ENCODE measurements around the gene DTHD1. TPM values are rescaled to one million over a fixed set of nuclear protein-coding genes. Genes with fewer than 3 reads are reported as not detected.

Gene DTHD1
- total and polyA plus RNA-seq, 10 of the 15 experiments (the other 5 are each of a cell fraction or from before 2014, with no cell fraction given), result 0.05 to 2.8 (median 1.4) TPM

- peaks cover under 1% of the 10 kb centered on the region for H3K79me2 ChIP-seq (ENCODE audit: control insufficient read depth, insufficient read depth, low read length)
- H3K4me1 ChIP-seq (ENCODE audit: control insufficient read depth, insufficient read depth, low read length), result no peaks in the 10 kb centered on the region; the same call in 1 of the 2 replicates
- no peaks in the 10 kb centered on the region for H4K20me1 ChIP-seq (ENCODE audit: control insufficient read depth, insufficient read depth)
- no peak overlapping the region for H3K9ac ChIP-seq (ENCODE audit: control insufficient read depth, insufficient read depth, low read length)
- no peak overlapping the region for H2AFZ ChIP-seq (ENCODE audit: control insufficient read depth, low read depth, low read length)
- TF ChIP-seq JUNB (IDR thresholded peaks at IDR 0.05) (peak; percentile 75), RUNX3 (IDR thresholded peaks at IDR 0.05; ENCODE audit: low read length) (no peak), NFIC (IDR thresholded peaks at IDR 0.05; ENCODE audit: low read depth, low read length) (0 out of 2 replicates have a peak, but pooled peaks have one; percentile 22)
- H3K4me2 ChIP-seq (ENCODE audit: control insufficient read depth, insufficient read depth), result no peak overlapping the region
- SMC1A ChIA-PET (ENCODE audit: uncharacterized antibody, unreplicated experiment), result interaction anchor here (0.6 to 8.0 kb wide), 8 partner anchors 8 to 202 kb away, joined by 3 to 71 read pairs (median 3); no protein-coding TSS in a partner anchor
- in situ Hi-C loops (cut with MboI) (no loop called here), intact Hi-C loops (cut with micrococcal nuclease; ENCODE audit: unreplicated experiment) (no loop called here)
- H3K9me3 ChIP-seq (replicated peaks; ENCODE audit: control insufficient read depth, insufficient read depth, low read length), result no peaks in the 10 kb centered on the region; the same call in 2 of the 3 replicates
- WGBS (ENCODE audit: insufficient coverage, insufficient replicate concordance, low lambda C conversion rate, missing lambda C conversion rate), result 3% methylated on average over 1 of the region's 1 CpG
- no peak overlapping the region for H3K27ac ChIP-seq (ENCODE audit: control insufficient read depth, insufficient read depth)
- no peaks in the 10 kb centered on the region for H3K36me3 ChIP-seq (ENCODE audit: control insufficient read depth in 2 of 2, insufficient read depth in 2 of 2, low read length in 1 of 2)
- RAD21 ChIA-PET (ENCODE audit: unreplicated experiment), result interaction anchor here (1.1 to 1.4 kb wide), 3 partner anchors 36 to 150 kb away, joined by 3 to 4 read pairs (median 3); no protein-coding TSS in a partner anchor
- FAIRE-seq, result peak; percentile 71
- H3K4me3 ChIP-seq, result no peak overlapping the region
- CTCF ChIA-PET, result interaction anchor here (0.5 to 6.0 kb wide), 3 partner anchors 9 to 1201 kb away, joined by 4 to 73 read pairs (median 4); no protein-coding TSS in a partner anchor
- BruUV-seq (replicated peaks), result no TSS peak
- DNase-seq (ENCODE audit: low read depth, low spot score), result no peak
- no peaks in the 10 kb centered on the region for H3K27me3 ChIP-seq (replicated peaks in 1 of 2; ENCODE audit: control insufficient read depth in 2 of 2, insufficient read depth in 2 of 2, low read length in 1 of 2)
- ATAC-seq, result peak; percentile 26; the same call in 2 of the 3 replicates
- POLR2A ChIA-PET, result interaction anchor here (0.9 kb wide), 1 partner anchor 86 kb away, joined by 3 read pairs; no protein-coding TSS in a partner anchor
Measured at GRCh38 chr4:36249610-36250009, 31.8 kb upstream of the DTHD1 start.

GRCh38 chr4:36251983-36252382 lies 29.4 kb upstream of the DTHD1 start:
- in situ Hi-C loops (cut with MboI) (no loop called here), intact Hi-C loops (cut with micrococcal nuclease; ENCODE audit: unreplicated experiment) (no loop called here)
- no peak for FAIRE-seq
- no peak for DNase-seq (ENCODE audit: low read depth, low spot score)
- Histone ChIP-seq H3K9ac (ENCODE audit: control insufficient read depth, insufficient read depth, low read length) (no peak overlapping the region), H3K4me3 (no peak overlapping the region), H2AFZ (ENCODE audit: control insufficient read depth, low read depth, low read length) (no peak overlapping the region), H3K9me3 (replicated peaks; ENCODE audit: control insufficient read depth, insufficient read depth, low read length) (no peaks in the 10 kb centered on the region; the same call in 2 of the 3 replicates), H3K4me1 (ENCODE audit: control insufficient read depth, insufficient read depth, low read length) (peaks cover 11% of the 10 kb centered on the region), H3K27ac (ENCODE audit: control insufficient read depth, insufficient read depth) (no peak overlapping the region), H3K4me2 (ENCODE audit: control insufficient read depth, insufficient read depth) (no peak overlapping the region), H3K79me2 (ENCODE audit: control insufficient read depth, insufficient read depth, low read length) (no peaks in the 10 kb centered on the region), H4K20me1 (ENCODE audit: control insufficient read depth, insufficient read depth) (no peaks in the 10 kb centered on the region), H3K27me3 (replicated peaks in 1 of 2; ENCODE audit: control insufficient read depth in 2 of 2, insufficient read depth in 2 of 2, low read length in 1 of 2) (no peaks in the 10 kb centered on the region), H3K36me3 (ENCODE audit: control insufficient read depth in 2 of 2, insufficient read depth in 2 of 2, low read length in 1 of 2) (no peaks in the 10 kb centered on the region)
- ChIA-PET POLR2A (interaction anchor here (1.1 to 1.4 kb wide), 4 partner anchors 9 to 146 kb away, joined by 3 to 6 read pairs (median 5); no protein-coding TSS in a partner anchor), CTCF (interaction anchor here (0.7 to 6.0 kb wide), 10 partner anchors 9 to 1137 kb away, joined by 3 to 73 read pairs (median 4); no protein-coding TSS in a partner anchor), SMC1A (ENCODE audit: uncharacterized antibody, unreplicated experiment) (interaction anchor here (0.9 to 8.0 kb wide), 15 partner anchors 9 to 147 kb away, joined by 3 to 78 read pairs (median 4); partner anchors contain the start of gene ARAP2), RAD21 (ENCODE audit: unreplicated experiment) (interaction anchor here (1.4 to 5.6 kb wide), 6 partner anchors 9 to 146 kb away, joined by 3 to 51 read pairs (median 20); partner anchors contain the start of gene ARAP2)
- no peak for ATAC-seq
- 100% methylated on average over 2 of the region's 2 CpGs for WGBS (ENCODE audit: insufficient coverage, insufficient replicate concordance, low lambda C conversion rate, missing lambda C conversion rate)
- no TSS peak for BruUV-seq (replicated peaks)
- TF ChIP-seq PRDM15 (CRISPR knock-in tag; IDR thresholded peaks at IDR 0.05), result no peak
- no peak for TF ChIP-seq SMC3 (IDR thresholded peaks at IDR 0.05; ENCODE audit: borderline replicate concordance, low read length)
- no peak for TF ChIP-seq POLR2AphosphoS2 (IDR thresholded peaks at IDR 0.05; ENCODE audit: low read depth, low read length)
- no peak for TF ChIP-seq ZNF274 (IDR thresholded peaks at IDR 0.05; ENCODE audit: insufficient read depth, insufficient read length)
- no peak for TF ChIP-seq BCL3 (IDR thresholded peaks at IDR 0.05; ENCODE audit: borderline replicate concordance, insufficient read depth, low read depth, low read length, poor library complexity, severe bottlenecking)
- no peak for TF ChIP-seq HCFC1 (IDR thresholded peaks at IDR 0.05; ENCODE audit: low read length)
